HL-60 (cell line): Measurements from ENCODE around the gene CAPZA1.

ENCODE experiments used
- DNase-seq, 2 experiments: peaks; one replicate each; pipeline ENCODE4 v3.0.0-alpha.2; 2010 to 2020; ENCODE audit warnings: low read depth in 1 of 2, low spot score in 1 of 2
- H3K27ac ChIP-seq: fragments of 250-450 bp; sonication (Bioruptor Pico); replicated peaks from 2 replicates; pipeline ENCODE4 v1.5.1; 2020; ENCODE audit warnings: mild to moderate bottlenecking, moderate library complexity
- H3K27me3 ChIP-seq: fragments of 250-450 bp; sonication (Bioruptor Pico); 2 replicates; pipeline ENCODE4 v1.5.1; 2021; ENCODE audit warnings: mild to moderate bottlenecking, moderate library complexity; ENCODE audit not compliant: insufficient read depth, poor library complexity, severe bottlenecking
- H3K4me3 ChIP-seq: replicated peaks from 2 replicates; pipeline ENCODE4 v1.5.1; 2011; ENCODE audit warnings: mild to moderate bottlenecking, control low read depth, low read length; ENCODE audit not compliant: insufficient read depth
- GABPA ChIP-seq: IDR thresholded peaks from 2 replicates; pipeline ENCODE4 v1.6.1; 2012; ENCODE audit warnings: low read depth
- POLR2AphosphoS5 ChIP-seq: IDR thresholded peaks from 2 replicates; pipeline ENCODE4 v1.6.1; 2012; ENCODE audit warnings: low read depth
- SPI1 ChIP-seq: IDR thresholded peaks from 2 replicates; pipeline ENCODE4 v1.6.1; 2012; ENCODE audit warnings: low read depth, mild to moderate bottlenecking, borderline replicate concordance
- TF ChIP-seq, protein P1 (sequence below): IDR thresholded peaks from one replicate; pipeline ENCODE4 v1.5.1; 2011; ENCODE audit warnings: low read length, control low read depth, inconsistent platforms; ENCODE audit not compliant: insufficient read depth
- TF ChIP-seq, protein P2 (sequence below): IDR thresholded peaks from 2 replicates; pipeline ENCODE4 v1.6.1; 2012; ENCODE audit warnings: low read depth; ENCODE audit not compliant: insufficient replicate concordance

CAPZA1 gene

DNA sequence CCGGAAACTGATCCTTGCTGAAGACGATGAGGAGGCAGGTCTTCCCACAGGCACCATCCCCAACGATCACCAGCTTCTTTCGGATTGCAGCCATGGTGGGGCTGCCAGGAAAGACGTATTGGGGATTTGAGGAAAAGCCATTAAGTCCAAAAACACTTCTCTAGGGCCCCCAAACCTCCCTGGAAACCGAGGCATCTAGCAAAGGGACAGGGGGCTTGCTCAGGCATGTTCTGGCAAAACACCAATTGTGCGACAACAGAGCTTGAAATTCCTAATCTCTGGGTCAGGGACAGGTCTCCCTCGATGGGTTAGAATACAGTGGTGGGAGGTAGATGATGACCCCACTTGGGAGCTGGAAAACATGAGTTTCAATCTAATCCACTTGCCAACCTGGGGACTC, 84.1 kb downstream of the CAPZA1 start:
- TF ChIP-seq, protein P1, sequence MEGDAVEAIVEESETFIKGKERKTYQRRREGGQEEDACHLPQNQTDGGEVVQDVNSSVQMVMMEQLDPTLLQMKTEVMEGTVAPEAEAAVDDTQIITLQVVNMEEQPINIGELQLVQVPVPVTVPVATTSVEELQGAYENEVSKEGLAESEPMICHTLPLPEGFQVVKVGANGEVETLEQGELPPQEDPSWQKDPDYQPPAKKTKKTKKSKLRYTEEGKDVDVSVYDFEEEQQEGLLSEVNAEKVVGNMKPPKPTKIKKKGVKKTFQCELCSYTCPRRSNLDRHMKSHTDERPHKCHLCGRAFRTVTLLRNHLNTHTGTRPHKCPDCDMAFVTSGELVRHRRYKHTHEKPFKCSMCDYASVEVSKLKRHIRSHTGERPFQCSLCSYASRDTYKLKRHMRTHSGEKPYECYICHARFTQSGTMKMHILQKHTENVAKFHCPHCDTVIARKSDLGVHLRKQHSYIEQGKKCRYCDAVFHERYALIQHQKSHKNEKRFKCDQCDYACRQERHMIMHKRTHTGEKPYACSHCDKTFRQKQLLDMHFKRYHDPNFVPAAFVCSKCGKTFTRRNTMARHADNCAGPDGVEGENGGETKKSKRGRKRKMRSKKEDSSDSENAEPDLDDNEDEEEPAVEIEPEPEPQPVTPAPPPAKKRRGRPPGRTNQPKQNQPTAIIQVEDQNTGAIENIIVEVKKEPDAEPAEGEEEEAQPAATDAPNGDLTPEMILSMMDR = no peak
- TF ChIP-seq POLR2AphosphoS5 (no peak), GABPA (no peak), SPI1 (no peak)
- TF ChIP-seq, protein P2, sequence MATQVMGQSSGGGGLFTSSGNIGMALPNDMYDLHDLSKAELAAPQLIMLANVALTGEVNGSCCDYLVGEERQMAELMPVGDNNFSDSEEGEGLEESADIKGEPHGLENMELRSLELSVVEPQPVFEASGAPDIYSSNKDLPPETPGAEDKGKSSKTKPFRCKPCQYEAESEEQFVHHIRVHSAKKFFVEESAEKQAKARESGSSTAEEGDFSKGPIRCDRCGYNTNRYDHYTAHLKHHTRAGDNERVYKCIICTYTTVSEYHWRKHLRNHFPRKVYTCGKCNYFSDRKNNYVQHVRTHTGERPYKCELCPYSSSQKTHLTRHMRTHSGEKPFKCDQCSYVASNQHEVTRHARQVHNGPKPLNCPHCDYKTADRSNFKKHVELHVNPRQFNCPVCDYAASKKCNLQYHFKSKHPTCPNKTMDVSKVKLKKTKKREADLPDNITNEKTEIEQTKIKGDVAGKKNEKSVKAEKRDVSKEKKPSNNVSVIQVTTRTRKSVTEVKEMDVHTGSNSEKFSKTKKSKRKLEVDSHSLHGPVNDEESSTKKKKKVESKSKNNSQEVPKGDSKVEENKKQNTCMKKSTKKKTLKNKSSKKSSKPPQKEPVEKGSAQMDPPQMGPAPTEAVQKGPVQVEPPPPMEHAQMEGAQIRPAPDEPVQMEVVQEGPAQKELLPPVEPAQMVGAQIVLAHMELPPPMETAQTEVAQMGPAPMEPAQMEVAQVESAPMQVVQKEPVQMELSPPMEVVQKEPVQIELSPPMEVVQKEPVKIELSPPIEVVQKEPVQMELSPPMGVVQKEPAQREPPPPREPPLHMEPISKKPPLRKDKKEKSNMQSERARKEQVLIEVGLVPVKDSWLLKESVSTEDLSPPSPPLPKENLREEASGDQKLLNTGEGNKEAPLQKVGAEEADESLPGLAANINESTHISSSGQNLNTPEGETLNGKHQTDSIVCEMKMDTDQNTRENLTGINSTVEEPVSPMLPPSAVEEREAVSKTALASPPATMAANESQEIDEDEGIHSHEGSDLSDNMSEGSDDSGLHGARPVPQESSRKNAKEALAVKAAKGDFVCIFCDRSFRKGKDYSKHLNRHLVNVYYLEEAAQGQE = no peak
- Histone ChIP-seq H3K27ac (no peak overlapping the region), H3K27me3 (peaks cover 13% of the 10 kb centered on the region), H3K4me3 (no peak overlapping the region)
- no peak for DNase-seq

DNA sequence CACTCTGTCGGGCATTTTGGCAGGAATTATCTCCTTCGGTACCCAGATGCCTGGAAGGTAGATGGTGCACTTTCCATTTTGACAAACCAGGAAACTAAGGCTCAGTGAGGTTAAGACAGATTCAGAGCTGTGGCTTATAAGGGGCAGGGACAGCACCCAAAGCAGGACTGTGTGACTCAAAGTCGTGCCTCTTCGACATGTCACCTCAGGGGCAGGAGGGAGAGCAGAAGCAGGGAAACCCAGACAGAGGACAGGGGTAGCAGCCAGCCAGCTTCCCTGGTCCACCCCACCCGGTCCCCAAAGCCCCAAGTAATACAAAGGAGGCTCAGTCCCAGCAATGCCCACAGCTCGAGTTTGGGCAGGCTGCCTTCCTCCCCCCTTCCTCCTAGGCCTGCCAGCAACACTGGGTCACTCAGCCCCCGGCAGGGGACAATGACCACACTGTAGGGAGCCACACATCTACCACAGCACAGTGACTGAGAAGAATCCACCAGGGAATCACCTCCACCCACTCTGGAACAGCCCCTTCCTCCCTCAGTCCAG, 84.8 kb downstream of the CAPZA1 start:
- Histone ChIP-seq H3K27me3 (peaks cover 19% of the 10 kb centered on the region), H3K4me3 (no peak overlapping the region), H3K27ac (no peak overlapping the region)
- no peak for TF ChIP-seq SPI1
- TF ChIP-seq, protein P1 = no peak
- no peak for TF ChIP-seq GABPA
- no peak for TF ChIP-seq POLR2AphosphoS5
- DNase-seq = no peak

DNA sequence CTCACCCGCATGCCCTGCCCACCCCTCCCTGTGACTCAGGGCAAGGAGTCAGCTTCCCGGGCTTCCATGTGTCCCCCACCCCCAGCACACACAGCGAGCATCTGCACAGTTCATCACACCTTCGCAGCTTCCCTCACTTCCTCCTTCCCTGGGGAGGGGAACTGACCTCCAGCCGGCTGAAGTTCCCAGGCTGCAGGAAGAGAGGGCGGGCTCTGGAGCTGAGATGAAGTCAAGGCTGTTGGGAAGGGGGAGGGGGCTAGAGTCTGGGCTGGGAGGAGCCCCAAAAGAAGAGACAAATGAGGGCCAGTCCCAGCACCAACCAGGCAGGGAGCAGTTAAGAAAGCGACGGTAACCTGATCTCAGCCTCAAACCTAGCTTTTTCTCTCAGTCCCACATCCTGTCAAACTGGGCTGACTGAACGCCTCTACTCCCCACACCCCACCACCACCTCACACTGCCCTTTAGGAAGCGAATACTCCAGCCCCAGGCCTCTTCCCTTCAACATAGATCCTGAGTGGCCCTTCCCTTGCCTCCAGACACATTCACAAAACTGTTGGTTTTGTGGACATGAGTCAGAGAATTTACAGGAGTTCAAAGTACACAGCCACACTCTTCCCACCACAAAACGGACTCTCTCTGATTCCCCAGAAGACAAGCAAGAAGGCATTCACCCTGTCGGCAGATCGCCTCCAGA, 85.4 kb downstream of the CAPZA1 start:
- no peak overlapping the region for H3K4me3 ChIP-seq
- peaks cover 23% of the 10 kb centered on the region for H3K27me3 ChIP-seq
- TF ChIP-seq GABPA (no peak), SPI1 (peak; percentile 77; the same call in 1 of the 2 replicates)
- peak; percentile 53 to 90 for DNase-seq
- H3K27ac ChIP-seq = no peak overlapping the region

DNA sequence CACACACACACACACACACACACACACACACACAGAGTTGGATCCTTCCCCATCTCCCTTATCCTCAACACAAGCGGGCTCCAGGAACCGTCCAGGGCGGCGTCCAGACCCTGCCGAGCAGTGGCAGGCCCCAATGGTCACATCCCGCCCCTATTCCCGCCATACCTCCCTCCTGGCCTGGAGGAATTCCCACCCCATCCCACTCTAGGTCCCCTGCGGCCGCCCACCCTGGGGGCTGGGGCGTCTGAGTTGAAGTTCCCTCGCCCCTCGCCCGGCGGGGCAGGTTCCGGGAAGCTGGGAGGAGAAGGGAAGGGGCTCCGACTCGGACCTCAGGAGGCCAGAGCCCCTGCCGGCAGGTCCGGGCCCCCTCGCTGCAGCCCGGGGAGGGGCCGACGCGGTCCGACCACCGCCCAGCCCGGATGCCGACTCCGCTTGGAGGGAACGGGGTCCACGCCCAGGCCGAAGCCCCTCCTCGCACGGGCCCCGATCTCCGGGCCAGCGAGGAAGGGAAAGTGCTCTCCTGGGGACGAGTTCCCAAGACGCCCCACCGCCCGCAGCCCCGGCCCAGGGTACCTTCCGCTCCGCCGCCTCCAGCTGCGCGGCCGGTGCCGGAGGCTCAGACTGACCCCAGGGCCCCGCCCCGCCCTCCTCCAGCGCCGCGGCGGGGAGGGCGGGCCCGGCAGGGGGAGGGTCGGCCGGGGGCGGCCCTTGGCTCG, 87.0 kb downstream of the CAPZA1 start, which contains the start of gene RHOC:
TSS of gene RHOC (minus strand) at position 623 of the 716 bp plus-strand sequence. CDS start 3,328 bp downstream, outside the sequence.
- peaks cover 36% of the 10 kb centered on the region for H3K27me3 ChIP-seq

More for the DNA sequence above, 87.0 kb downstream of the CAPZA1 start, which contains the start of gene RHOC:
- H3K27ac ChIP-seq = no peak within 1 kb of the TSS
- H3K4me3 ChIP-seq = peak within 1 kb of the TSS; percentile 51
- no peak for DNase-seq
- TF ChIP-seq POLR2AphosphoS5 = no peak
- no peak for TF ChIP-seq GABPA
- TF ChIP-seq, protein P1 = no peak
- TF ChIP-seq SPI1 = no peak
